H1 (cell line): Measurements from ENCODE around the gene SLC25A48. TPM values are rescaled to one million over a fixed set of nuclear protein-coding genes. Genes with fewer than 3 reads are reported as not detected.

Source experiments
- SAP30 ChIP-seq: fragments of 300-600 bp; sonication (generic); IDR thresholded peaks from 2 replicates; pipeline ENCODE4 v1.7.1; 2012; ENCODE audit warnings: low read length, moderate library complexity, mild to moderate bottlenecking, inconsistent platforms; ENCODE audit not compliant: insufficient read depth, insufficient replicate concordance
- polyA plus RNA-seq, 7 experiments: library from polyadenylated mRNA; depleted of rRNA in 3 of 7; stranded (reverse) in 5 of 7; unstranded in 2 of 7; fragments of >200 nt in 5 of 7; fragments of 200-250 nt in 2 of 7; gene quantifications; 1 replicate in 5 of 7; 2 replicates in 1 of 7; 4 replicates in 1 of 7; pipeline versions ENCODE4 v1.2.1 to v1.2.3, GENCODE V29; 2011 to 2013; ENCODE audit warnings: missing spikeins in 2 of 7, mixed read lengths in 2 of 7
- total RNA-seq: library from RNA; stranded (reverse); fragmentation: NEBNext Ultra II Directional; extraction: Animal tissue kit (Norgen Biotek cat#: 25700); gene quantifications from 2 replicates; pipeline ENCODE4 v1.2.1, GENCODE V29; 2021

The SLC25A48 gene
- total and polyA plus RNA-seq, 2 of the 8 experiments (the other 6 are each of a cell fraction or from before 2014, with no cell fraction given): 1.3 to 1.8 TPM

DNA sequence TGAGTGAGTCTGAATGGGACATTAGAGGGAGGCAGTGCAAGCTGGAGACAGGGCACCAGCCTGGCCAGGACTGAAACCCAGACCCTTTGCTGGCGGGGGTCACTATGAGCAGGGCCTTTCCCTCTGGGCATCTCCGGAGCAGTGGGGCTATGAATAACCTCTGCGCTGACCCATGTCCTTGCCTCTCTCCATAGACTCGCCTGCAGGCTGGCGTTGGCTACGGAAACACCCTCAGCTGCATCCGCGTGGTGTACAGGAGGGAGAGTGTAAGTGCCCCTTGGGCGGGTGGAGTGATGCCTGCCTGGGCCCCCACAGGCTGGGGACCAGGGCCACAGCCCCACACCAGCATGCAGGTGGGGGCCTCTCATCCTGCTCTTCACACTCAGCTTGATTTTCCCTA is 15.8 kb downstream of the SLC25A48 start (continued):
- TF ChIP-seq SAP30: no peak
- TF ChIP-seq, all 59 proteins: peak for 0
